Transverse colon (tissue), 4 donors: Measurements from ENCODE around the gene SNUPN. TPM values are rescaled to one million over a fixed set of nuclear protein-coding genes. Genes with fewer than 3 reads are reported as not detected.
"Not testable (repeated sequence)": the region's sequence is repeated elsewhere in the genome, so short reads cannot be mapped to it uniquely, and the experiment has no call there.

ENCODE experiments used
- DNase-seq: peaks from one replicate; pipeline ENCODE4 v3.0.0-alpha.2; 2019
- H3K27ac ChIP-seq, 4 donors: fragments of 200-600 bp; sonication (generic); 2 replicates each; pipeline ENCODE4 v1.5.1; 2016 to 2018; ENCODE audit warnings: inconsistent platforms in 4 of 4
- H3K27me3 ChIP-seq: fragments of 200-600 bp; sonication (generic); 2 replicates; pipeline ENCODE4 v1.5.1; 2017; ENCODE audit warnings: inconsistent platforms
- H3K36me3 ChIP-seq, 4 donors: fragments of 200-600 bp; sonication (generic); 2 replicates each; pipeline ENCODE4 v1.5.1; 2017 to 2019; ENCODE audit warnings: inconsistent platforms in 4 of 4
- H3K4me1 ChIP-seq, 4 donors: fragments of 200-600 bp; sonication (generic); 2 replicates each; pipeline ENCODE4 v1.5.1; 2017 to 2020; ENCODE audit warnings: inconsistent platforms in 4 of 4
- H3K4me3 ChIP-seq, 4 donors: fragments of 200-600 bp; sonication (generic); 1 replicate in 1 of 4; 2 replicates in 3 of 4; pipeline versions ENCODE4 v1.5.1 to v1.6.1; 2017 to 2019; ENCODE audit warnings: inconsistent platforms in 4 of 4
- H3K9me3 ChIP-seq, 2 donors: fragments of 200-600 bp; sonication (generic); 2 replicates each; pipeline ENCODE4 v1.5.1; 2017 to 2019; ENCODE audit warnings: inconsistent platforms in 2 of 2
- EP300 ChIP-seq: sonication (generic); formaldehyde crosslinking; IDR thresholded peaks from one replicate; pipeline ENCODE4 v1.6.1; 2017; ENCODE audit warnings: antibody characterized with exemption, low read depth
- POLR2A ChIP-seq: fragments of 450-650 bp; IDR thresholded peaks from one replicate; pipeline ENCODE4 v1.6.1; 2016; ENCODE audit warnings: antibody characterized with exemption, mild to moderate bottlenecking, moderate library complexity
- POLR2AphosphoS5 ChIP-seq, 3 donors: sonication (generic); formaldehyde crosslinking; IDR thresholded peaks; one replicate each; pipeline ENCODE4 v1.6.1; 2016; ENCODE audit warnings: antibody characterized with exemption in 3 of 3
- WGBS, 2 donors: methylation state at CpG; one replicate each; pipeline ENCODE4 v1.1.5; 2018; ENCODE audit warnings: low coverage in 1 of 2; 5-methylcytosine and 5-hydroxymethylcytosine counted together
- in situ Hi-C, 4 donors: fragments of 200-750 bp; cut with MboI; loops; one replicate each; pipeline versions ENCODE4 v1.15.0 to v1.15.1; 2017; ENCODE audit warnings: low sequenced_read_pairs in 3 of 4, low pct_ligation_motif_present in 1 of 4, low pct_unique_long_range_greater_than_20kb in 1 of 4
- intact Hi-C: fragments of 100-400 bp; cut with DNase I; formaldehyde crosslinking; loops from one replicate; pipeline ENCODE4 v1.15.1; 2023; ENCODE audit warnings: low total_unique reads
- total RNA-seq, 4 donors: library from RNA; depleted of rRNA; stranded (reverse); fragments of >200 nt; gene quantifications; one replicate each; pipeline ENCODE4 v1.1.0, GENCODE V29; 2016
- TF ChIP-seq, protein P1 (sequence below), 5 experiments: fragments of 200-600 bp in 3 of 5; fragments of 450-650 bp in 2 of 5; sonication (generic) in 3 of 5; IDR thresholded peaks; 1 replicate in 2 of 5; 2 replicates in 3 of 5; pipeline ENCODE4 v1.5.1; 2016 to 2017; ENCODE audit warnings: antibody characterized with exemption in 5 of 5, inconsistent platforms in 3 of 5, mild to moderate bottlenecking in 2 of 5, moderate library complexity in 1 of 5

SNUPN gene
- total RNA-seq, 4 donors from 2014 or later: 9.4 to 29.5 (median 23.2) TPM

DNA sequence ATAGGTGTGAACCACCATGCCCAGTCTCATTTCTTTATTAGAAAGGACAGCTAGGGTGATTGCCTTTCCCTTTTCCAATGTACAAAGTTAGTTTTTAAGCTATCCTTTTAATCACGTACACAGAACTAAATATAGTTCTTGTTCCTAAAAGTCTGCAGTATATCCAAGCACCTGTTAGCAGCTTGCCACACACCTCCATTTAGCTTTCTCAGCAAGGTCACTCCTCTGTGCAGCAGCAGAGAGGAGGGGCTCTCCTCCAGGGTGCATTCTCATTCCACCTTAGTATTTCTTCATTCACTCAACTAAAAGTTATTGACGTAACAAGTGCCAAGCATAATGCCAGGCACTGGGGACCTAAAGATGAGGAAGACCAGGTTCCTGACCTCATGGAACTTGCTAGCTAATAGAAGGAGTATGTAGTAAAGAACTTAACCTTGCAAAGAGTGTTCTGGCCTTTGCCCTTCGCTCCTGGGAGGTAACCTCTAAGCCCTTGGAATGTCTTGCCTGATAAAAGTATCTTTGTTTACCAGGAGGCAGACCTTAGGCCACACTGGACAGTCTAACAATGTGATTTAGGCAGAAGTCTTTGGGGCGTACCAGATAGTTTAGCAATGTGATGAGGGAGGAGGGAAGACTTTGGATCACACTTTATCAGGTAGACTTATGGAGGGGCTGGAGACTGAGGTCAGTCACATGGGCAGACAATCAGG, 33.7 kb downstream of the SNUPN start:
- no peak overlapping the region for H3K27ac ChIP-seq
- peaks cover 0 to 4% (median 0%) of the 10 kb centered on the region in 4 donors for H3K36me3 ChIP-seq
- no peak overlapping the region for H3K4me3 ChIP-seq
- no peaks in the 10 kb centered on the region for H3K27me3 ChIP-seq
- intact Hi-C loops: no loop called here
- peaks cover 0 to 3% (median 0%) of the 10 kb centered on the region in 4 donors for H3K4me1 ChIP-seq
- DNase-seq: no peak
- 94 to 100% methylated on average over 1 to 4 of the region's 4 CpGs for WGBS, 2 donors
- TF ChIP-seq, protein P1, sequence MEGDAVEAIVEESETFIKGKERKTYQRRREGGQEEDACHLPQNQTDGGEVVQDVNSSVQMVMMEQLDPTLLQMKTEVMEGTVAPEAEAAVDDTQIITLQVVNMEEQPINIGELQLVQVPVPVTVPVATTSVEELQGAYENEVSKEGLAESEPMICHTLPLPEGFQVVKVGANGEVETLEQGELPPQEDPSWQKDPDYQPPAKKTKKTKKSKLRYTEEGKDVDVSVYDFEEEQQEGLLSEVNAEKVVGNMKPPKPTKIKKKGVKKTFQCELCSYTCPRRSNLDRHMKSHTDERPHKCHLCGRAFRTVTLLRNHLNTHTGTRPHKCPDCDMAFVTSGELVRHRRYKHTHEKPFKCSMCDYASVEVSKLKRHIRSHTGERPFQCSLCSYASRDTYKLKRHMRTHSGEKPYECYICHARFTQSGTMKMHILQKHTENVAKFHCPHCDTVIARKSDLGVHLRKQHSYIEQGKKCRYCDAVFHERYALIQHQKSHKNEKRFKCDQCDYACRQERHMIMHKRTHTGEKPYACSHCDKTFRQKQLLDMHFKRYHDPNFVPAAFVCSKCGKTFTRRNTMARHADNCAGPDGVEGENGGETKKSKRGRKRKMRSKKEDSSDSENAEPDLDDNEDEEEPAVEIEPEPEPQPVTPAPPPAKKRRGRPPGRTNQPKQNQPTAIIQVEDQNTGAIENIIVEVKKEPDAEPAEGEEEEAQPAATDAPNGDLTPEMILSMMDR (IDR thresholded peaks at IDR 0.05): no peak
- no peaks in the 10 kb centered on the region for H3K9me3 ChIP-seq
- in situ Hi-C loops: no loop called here

DNA sequence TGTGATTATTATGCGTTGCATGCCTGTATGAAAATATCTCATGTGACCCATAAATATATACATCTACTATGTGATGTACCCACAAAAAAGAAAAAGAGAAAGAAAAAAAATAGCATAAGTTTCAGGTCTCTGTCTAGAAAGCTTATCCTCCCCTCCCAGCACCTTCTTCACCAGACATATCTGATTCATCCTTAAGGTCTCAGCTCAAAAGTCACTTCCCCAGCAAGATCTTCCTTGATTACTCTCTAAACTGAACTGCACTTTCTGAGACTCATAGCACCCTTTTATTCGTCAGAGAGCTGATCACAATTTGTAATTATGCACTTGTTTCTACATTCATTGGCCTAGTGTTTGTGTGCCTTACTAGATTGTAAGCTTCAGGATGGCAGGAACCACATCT, 35.3 kb downstream of the SNUPN start:
- in situ Hi-C loops: no loop called here
- H3K4me3 ChIP-seq: no peak overlapping the region
- no peaks in the 10 kb centered on the region for H3K36me3 ChIP-seq
- no peak for DNase-seq
- peaks cover 0 to 3% (median 0%) of the 10 kb centered on the region in 4 donors for H3K4me1 ChIP-seq
- TF ChIP-seq POLR2AphosphoS5 (IDR thresholded peaks at IDR 0.05) (no peak), EP300 (no peak)
- TF ChIP-seq, protein P1 (IDR thresholded peaks at IDR 0.05): no peak
- H3K27ac ChIP-seq: no peak overlapping the region
- no peaks in the 10 kb centered on the region for H3K9me3 ChIP-seq
- intact Hi-C loops: no loop called here
- no peaks in the 10 kb centered on the region for H3K27me3 ChIP-seq
- WGBS, 2 donors: 84 to 100% methylated on average over 1 to 2 of the region's 2 CpGs

DNA sequence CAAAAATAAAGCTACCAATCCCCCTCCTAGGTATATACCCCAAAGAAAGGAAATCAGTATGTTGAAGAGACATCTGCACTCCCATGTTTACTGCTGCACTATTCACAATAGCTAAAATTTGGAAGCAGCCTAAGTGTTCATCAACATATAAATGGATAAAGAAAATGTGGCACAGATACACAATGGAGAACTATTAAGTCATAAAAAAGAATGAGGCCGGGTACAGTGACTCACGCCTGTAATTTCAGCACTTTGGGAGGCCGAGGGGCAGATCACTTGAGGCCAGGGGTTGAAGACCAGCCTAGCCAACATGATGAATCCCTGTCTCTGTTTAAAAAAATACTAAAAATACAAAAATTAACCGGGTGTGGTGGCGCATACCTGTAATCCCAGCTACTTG, 36.5 kb downstream of the SNUPN start:
- intact Hi-C loops: no loop called here
- in situ Hi-C loops: no loop called here
- H3K27me3 ChIP-seq: no peaks in the 10 kb centered on the region
- TF ChIP-seq POLR2AphosphoS5 (IDR thresholded peaks at IDR 0.05): no peak
- TF ChIP-seq POLR2A: no peak
- TF ChIP-seq, protein P1 (IDR thresholded peaks at IDR 0.05): no peak
- no peak for TF ChIP-seq EP300
- no peak overlapping the region for H3K27ac ChIP-seq
- WGBS, 2 donors: 75 to 83% methylated on average over 3 to 5 of the region's 5 CpGs
- no peak for DNase-seq
- no peaks in the 10 kb centered on the region for H3K9me3 ChIP-seq
- H3K4me3 ChIP-seq: no peak overlapping the region
- H3K4me1 ChIP-seq: peaks cover 0 to 3% (median 0%) of the 10 kb centered on the region in 4 donors
- H3K36me3 ChIP-seq: no peaks in the 10 kb centered on the region

DNA sequence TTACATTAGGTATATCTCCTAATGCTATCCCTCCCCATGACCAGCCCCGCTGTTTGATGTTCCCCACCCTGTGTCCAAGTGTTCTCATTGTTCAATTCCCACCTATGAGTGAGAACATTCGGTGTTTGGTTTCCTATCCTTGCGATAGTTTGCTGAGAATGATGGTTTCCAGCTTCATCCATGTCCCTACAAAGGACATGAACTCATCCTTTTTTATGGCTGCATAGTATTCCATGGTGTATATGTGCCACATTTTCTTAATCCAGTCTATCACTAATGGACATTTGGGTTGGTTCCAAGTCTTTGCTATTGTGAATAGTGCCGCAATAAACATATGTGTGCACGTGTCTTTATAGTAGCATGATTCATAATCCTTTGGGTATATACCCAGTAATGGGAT, 39.1 kb downstream of the SNUPN start:
- intact Hi-C loops, H3K27ac ChIP-seq, H3K27me3 ChIP-seq, H3K36me3 ChIP-seq, H3K4me3 ChIP-seq, DNase-seq, in situ Hi-C loops, H3K9me3 ChIP-seq, H3K4me1 ChIP-seq: not testable (repeated sequence)
- WGBS, 2 donors: 88 to 98% methylated on average over 4 to 5 of the region's 5 CpGs

DNA sequence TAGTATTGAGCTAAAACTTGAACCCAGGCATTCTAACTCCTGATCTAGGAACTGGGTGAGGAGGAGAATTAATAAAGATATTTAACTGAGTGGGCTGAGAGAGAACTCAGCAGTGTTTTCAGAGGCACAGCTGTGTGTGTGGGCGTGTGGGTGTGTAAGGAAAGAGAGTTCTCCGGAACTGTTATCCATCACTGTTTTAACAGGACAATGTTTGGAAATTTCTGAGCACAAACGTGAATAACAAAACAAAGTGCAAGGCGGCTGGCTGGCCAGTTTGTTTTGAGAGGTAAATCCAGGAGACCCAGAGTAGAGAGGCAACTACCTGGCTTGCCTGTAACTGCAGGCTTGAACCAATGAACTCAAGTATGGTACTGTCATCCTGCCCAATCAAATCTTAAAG, 41.4 kb downstream of the SNUPN start:
- DNase-seq: no peak
- Histone ChIP-seq H3K27ac (no peak overlapping the region), H3K9me3 (no peaks in the 10 kb centered on the region), H3K4me3 (no peak overlapping the region), H3K27me3 (no peaks in the 10 kb centered on the region), H3K4me1 (peaks cover 0 to 6% (median 3%) of the 10 kb centered on the region in 4 donors), H3K36me3 (no peaks in the 10 kb centered on the region)
- WGBS, 2 donors: 51% methylated on average over 4 of the region's 4 CpGs; no CpG with 5 or more reads in 1 of the 2 donors
- in situ Hi-C loops: no loop called here
- TF ChIP-seq POLR2A (no peak), POLR2AphosphoS5 (IDR thresholded peaks at IDR 0.05) (no peak), EP300 (no peak)
- TF ChIP-seq, protein P1 (IDR thresholded peaks at IDR 0.05): no peak
- intact Hi-C loops: no loop called here
